Mesothelial cell of epicardium (in vitro differentiated cells): Measurements from ENCODE around the gene SORBS1. TPM values are rescaled to one million over a fixed set of nuclear protein-coding genes. Genes with fewer than 3 reads are reported as not detected.

ENCODE experiments used
- DNase-seq, 2 experiments: peaks; one replicate each; pipeline ENCODE4 v3.0.0; 2021; ENCODE audit warnings: low spot score in 2 of 2; ENCODE audit not compliant: unreplicated experiment in 2 of 2
- H3K27ac Mint-ChIP-seq: 2 replicates; pipeline ENCODE4 v1.8.0; 2021; ENCODE audit warnings: mixed read lengths
- H3K27me3 Mint-ChIP-seq: 2 replicates; pipeline ENCODE4 v1.8.0; 2021; ENCODE audit warnings: low read depth, mixed read lengths
- H3K36me3 Mint-ChIP-seq: 2 replicates; pipeline ENCODE4 v1.8.0; 2021; ENCODE audit warnings: mixed read lengths
- H3K4me1 Mint-ChIP-seq: 2 replicates; pipeline ENCODE4 v1.8.0; 2021; ENCODE audit warnings: mixed read lengths
- H3K4me3 Mint-ChIP-seq: 2 replicates; pipeline ENCODE4 v1.8.0; 2021; ENCODE audit warnings: mild to moderate bottlenecking, moderate library complexity, mixed read lengths
- H3K9me3 Mint-ChIP-seq: 2 replicates; pipeline ENCODE4 v1.8.0; 2021; ENCODE audit warnings: mixed read lengths
- CTCF ChIP-seq: fragments of 200-600 bp; sonication (generic); IDR thresholded peaks from one replicate; pipeline ENCODE4 v1.5.0; 2021; ENCODE audit warnings: antibody characterized with exemption; ENCODE audit not compliant: unreplicated experiment
- total RNA-seq: library from RNA; stranded (reverse); gene quantifications from 3 replicates; pipeline ENCODE4 v1.2.1, GENCODE V29; 2021

Gene SORBS1
- total RNA-seq, 1 donor from 2014 or later, result 24.9 TPM

- DNase-seq, result no peak
- Mint-ChIP-seq H3K4me3 (no peak overlapping the region), H3K4me1 (peaks cover 43% of the 10 kb centered on the region), H3K9me3 (no peaks in the 10 kb centered on the region), H3K27me3 (no peaks in the 10 kb centered on the region), H3K27ac (no peak overlapping the region), H3K36me3 (no peaks in the 10 kb centered on the region)
- no peak for TF ChIP-seq CTCF
Observed at GRCh38 chr10:95503526-95503925, 57.6 kb downstream of the SORBS1 start.

GRCh38 chr10:95503001-95503400, 58.2 kb downstream of the SORBS1 start:
- peaks cover 39% of the 10 kb centered on the region for H3K4me1 Mint-ChIP-seq

GRCh38 chr10:95502377-95502776, 58.8 kb downstream of the SORBS1 start:
- no peaks in the 10 kb centered on the region for H3K27me3 Mint-ChIP-seq
- no peak for TF ChIP-seq CTCF
- H3K4me1 Mint-ChIP-seq, result peaks cover 39% of the 10 kb centered on the region
- H3K9me3 Mint-ChIP-seq, result no peaks in the 10 kb centered on the region
- H3K36me3 Mint-ChIP-seq, result no peaks in the 10 kb centered on the region
- no peak overlapping the region for H3K4me3 Mint-ChIP-seq
- no peak for DNase-seq
- H3K27ac Mint-ChIP-seq, result peak overlapping the region; percentile 11

More at GRCh38 chr10:95503001-95503400, 58.2 kb downstream of the SORBS1 start:
- no peaks in the 10 kb centered on the region for H3K27me3 Mint-ChIP-seq
- no peak for TF ChIP-seq CTCF
- DNase-seq, result no peak
- H3K4me3 Mint-ChIP-seq, result no peak overlapping the region
- no peaks in the 10 kb centered on the region for H3K36me3 Mint-ChIP-seq
- H3K9me3 Mint-ChIP-seq, result no peaks in the 10 kb centered on the region
- H3K27ac Mint-ChIP-seq, result no peak overlapping the region

- H3K4me3 Mint-ChIP-seq, result no peak overlapping the region
- H3K27me3 Mint-ChIP-seq, result no peaks in the 10 kb centered on the region
Observed at GRCh38 chr10:95501203-95502094, 59.7 kb downstream of the SORBS1 start.

GRCh38 chr10:95500649-95501048, 60.5 kb downstream of the SORBS1 start:
- Mint-ChIP-seq H3K9me3 (no peaks in the 10 kb centered on the region), H3K4me1 (peaks cover 31% of the 10 kb centered on the region), H3K27ac (no peak overlapping the region), H3K4me3 (no peak overlapping the region), H3K36me3 (no peaks in the 10 kb centered on the region), H3K27me3 (no peaks in the 10 kb centered on the region)
- no peak for DNase-seq
- no peak for TF ChIP-seq CTCF

More at GRCh38 chr10:95501203-95502094, 59.7 kb downstream of the SORBS1 start:
- Mint-ChIP-seq H3K4me1 (peaks cover 37% of the 10 kb centered on the region), H3K9me3 (no peaks in the 10 kb centered on the region), H3K36me3 (no peaks in the 10 kb centered on the region), H3K27ac (no peak overlapping the region)
- DNase-seq, result no peak
- TF ChIP-seq CTCF, result no peak
